ENCODE measurements around the gene CAMK1D.

The CAMK1D gene

GRCh38 chr10:12755075-12755474 lies 405.7 kb downstream of the CAMK1D start:
- DNase-seq (ENCODE audit: low read depth in 2 of 2): no peak

- DNase-seq (ENCODE audit: low read depth in 2 of 2): no peak
Observed at GRCh38 chr10:12757351-12757750, 408.0 kb downstream of the CAMK1D start.

GRCh38 chr10:12758271-12758670 lies 408.9 kb downstream of the CAMK1D start:
- DNase-seq (ENCODE audit: low read depth in 2 of 2): no peak

- no peak for DNase-seq (ENCODE audit: low read depth in 2 of 2)
Observed at GRCh38 chr10:12766223-12766622, 416.9 kb downstream of the CAMK1D start.

GRCh38 chr10:12768156-12769100 lies 419.1 kb downstream of the CAMK1D start:
- no peak for DNase-seq (ENCODE audit: low read depth in 2 of 2)

- DNase-seq (ENCODE audit: low read depth in 2 of 2): no peak
Observed at GRCh38 chr10:12769323-12770044, 420.1 kb downstream of the CAMK1D start.

GRCh38 chr10:12771981-12772760 lies 422.8 kb downstream of the CAMK1D start:
- DNase-seq (ENCODE audit: low read depth in 2 of 2): no peak

GRCh38 chr10:12772797-12773587 lies 423.6 kb downstream of the CAMK1D start:
- DNase-seq (ENCODE audit: low read depth in 2 of 2): no peak

- no peak for DNase-seq (ENCODE audit: low read depth in 2 of 2)
Observed at GRCh38 chr10:12774204-12774894, 425.0 kb downstream of the CAMK1D start.

- DNase-seq (ENCODE audit: low read depth in 2 of 2): no peak
Observed at GRCh38 chr10:12777840-12778585, 428.7 kb downstream of the CAMK1D start.

GRCh38 chr10:12780634-12781601 lies 431.6 kb downstream of the CAMK1D start:
- no peak for DNase-seq (ENCODE audit: low read depth in 2 of 2)

- no peak for DNase-seq (ENCODE audit: low read depth in 2 of 2)
Observed at GRCh38 chr10:12781976-12782375, 432.6 kb downstream of the CAMK1D start.

- peak; percentile 3 to 4 for DNase-seq (ENCODE audit: low read depth in 2 of 2)
Observed at GRCh38 chr10:12782537-12782936, 433.2 kb downstream of the CAMK1D start.

GRCh38 chr10:12783293-12783692 lies 433.9 kb downstream of the CAMK1D start:
- DNase-seq (ENCODE audit: low read depth in 2 of 2): no peak

GRCh38 chr10:12784646-12785045 lies 435.3 kb downstream of the CAMK1D start:
- no peak for DNase-seq (ENCODE audit: low read depth in 2 of 2)

GRCh38 chr10:12785415-12785831 lies 436.1 kb downstream of the CAMK1D start:
- DNase-seq (ENCODE audit: low read depth in 2 of 2): no peak

- no peak for DNase-seq (ENCODE audit: low read depth in 2 of 2)
Observed at GRCh38 chr10:12787297-12787696, 437.9 kb downstream of the CAMK1D start.

- no peak for DNase-seq (ENCODE audit: low read depth in 2 of 2)
Observed at GRCh38 chr10:12788277-12788676, 438.9 kb downstream of the CAMK1D start.

- DNase-seq (ENCODE audit: low read depth in 2 of 2): no peak
Observed at GRCh38 chr10:12790270-12790669, 440.9 kb downstream of the CAMK1D start.
